ENCODE results near the gene SPOCK1. TPM values are rescaled to one million over a fixed set of nuclear protein-coding genes. Genes with fewer than 3 reads are reported as not detected.
"Not testable (repeated sequence)": the region's sequence is repeated elsewhere in the genome, so short reads cannot be mapped to it uniquely, and the experiment has no call there.

SPOCK1 gene
- total and polyA plus RNA-seq, 3 donors from 2014 or later: 63.8 to 111 (median 101) TPM

DNA sequence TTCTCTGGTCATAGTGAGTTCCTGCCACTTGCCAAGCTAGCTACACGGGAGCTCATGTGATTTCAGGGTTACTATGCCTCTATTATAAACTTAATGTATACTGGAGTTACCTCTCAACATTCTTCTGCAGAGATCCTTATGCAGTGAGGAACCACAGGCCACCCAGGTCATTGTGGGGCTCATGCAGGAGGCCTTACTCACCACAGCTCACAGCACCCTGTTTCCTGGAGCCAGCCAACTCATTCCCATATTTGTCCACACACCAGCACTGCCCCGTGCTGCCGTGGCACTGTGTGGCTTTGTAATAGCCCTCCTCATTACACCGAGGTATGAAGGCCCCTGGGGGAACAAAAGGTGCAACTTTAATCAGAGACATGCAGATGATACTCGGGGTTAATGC lies 520.0 kb downstream of the SPOCK1 start:
- TF ChIP-seq POLR2A (IDR thresholded peaks at IDR 0.05): no peak
- TF ChIP-seq, protein P1, sequence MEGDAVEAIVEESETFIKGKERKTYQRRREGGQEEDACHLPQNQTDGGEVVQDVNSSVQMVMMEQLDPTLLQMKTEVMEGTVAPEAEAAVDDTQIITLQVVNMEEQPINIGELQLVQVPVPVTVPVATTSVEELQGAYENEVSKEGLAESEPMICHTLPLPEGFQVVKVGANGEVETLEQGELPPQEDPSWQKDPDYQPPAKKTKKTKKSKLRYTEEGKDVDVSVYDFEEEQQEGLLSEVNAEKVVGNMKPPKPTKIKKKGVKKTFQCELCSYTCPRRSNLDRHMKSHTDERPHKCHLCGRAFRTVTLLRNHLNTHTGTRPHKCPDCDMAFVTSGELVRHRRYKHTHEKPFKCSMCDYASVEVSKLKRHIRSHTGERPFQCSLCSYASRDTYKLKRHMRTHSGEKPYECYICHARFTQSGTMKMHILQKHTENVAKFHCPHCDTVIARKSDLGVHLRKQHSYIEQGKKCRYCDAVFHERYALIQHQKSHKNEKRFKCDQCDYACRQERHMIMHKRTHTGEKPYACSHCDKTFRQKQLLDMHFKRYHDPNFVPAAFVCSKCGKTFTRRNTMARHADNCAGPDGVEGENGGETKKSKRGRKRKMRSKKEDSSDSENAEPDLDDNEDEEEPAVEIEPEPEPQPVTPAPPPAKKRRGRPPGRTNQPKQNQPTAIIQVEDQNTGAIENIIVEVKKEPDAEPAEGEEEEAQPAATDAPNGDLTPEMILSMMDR (IDR thresholded peaks at IDR 0.05): no peak
- H3K27ac ChIP-seq: no peak overlapping the region
- H3K4me1 ChIP-seq: no peaks in the 10 kb centered on the region
- no peak for DNase-seq
- H3K27me3 ChIP-seq: no peaks in the 10 kb centered on the region
- no peaks in the 10 kb centered on the region for H3K36me3 ChIP-seq (ENCODE audit: low read depth, missing control alignments)
- H3K4me3 ChIP-seq: no peak overlapping the region
- 81 to 82% methylated on average over 4 to 5 of the region's 5 CpGs for WGBS, 2 donors
- intact Hi-C loops (cut with DNase I; ENCODE audit: low total_unique reads): no loop called here
- no peaks in the 10 kb centered on the region for H3K9me3 ChIP-seq

DNA sequence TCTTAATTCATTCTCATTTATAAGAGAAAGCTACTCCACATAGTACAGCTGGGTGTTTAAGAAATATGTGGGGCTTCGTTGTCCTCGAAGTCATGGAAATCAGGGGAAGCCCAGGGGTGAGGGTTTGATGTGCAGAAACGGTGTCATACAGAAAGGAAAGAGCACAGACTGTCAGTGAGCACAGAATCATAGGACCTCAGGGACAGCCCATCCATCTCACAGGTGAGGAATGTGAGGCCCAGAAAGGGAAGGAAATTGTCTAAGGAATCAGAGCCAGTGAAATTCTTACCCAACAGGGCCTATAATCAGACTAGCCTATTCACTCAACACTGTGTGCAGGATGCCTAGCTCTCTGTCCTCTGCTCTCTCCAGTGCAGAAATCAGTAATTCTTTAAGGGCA lies 535.6 kb downstream of the SPOCK1 start:
- H3K27ac ChIP-seq: no peak overlapping the region
- 59 to 61% methylated on average over 3 of the region's 3 CpGs for WGBS, 2 donors
- H3K27me3 ChIP-seq: no peaks in the 10 kb centered on the region
- no peak overlapping the region for H3K4me3 ChIP-seq
- intact Hi-C loops (cut with DNase I; ENCODE audit: low total_unique reads): no loop called here
- no peaks in the 10 kb centered on the region for H3K4me1 ChIP-seq
- DNase-seq: no peak
- no peaks in the 10 kb centered on the region for H3K36me3 ChIP-seq (ENCODE audit: low read depth, missing control alignments)
- H3K9me3 ChIP-seq: no peaks in the 10 kb centered on the region
- TF ChIP-seq, protein P1 (IDR thresholded peaks at IDR 0.05): no peak
- no peak for TF ChIP-seq POLR2A (IDR thresholded peaks at IDR 0.05)

DNA sequence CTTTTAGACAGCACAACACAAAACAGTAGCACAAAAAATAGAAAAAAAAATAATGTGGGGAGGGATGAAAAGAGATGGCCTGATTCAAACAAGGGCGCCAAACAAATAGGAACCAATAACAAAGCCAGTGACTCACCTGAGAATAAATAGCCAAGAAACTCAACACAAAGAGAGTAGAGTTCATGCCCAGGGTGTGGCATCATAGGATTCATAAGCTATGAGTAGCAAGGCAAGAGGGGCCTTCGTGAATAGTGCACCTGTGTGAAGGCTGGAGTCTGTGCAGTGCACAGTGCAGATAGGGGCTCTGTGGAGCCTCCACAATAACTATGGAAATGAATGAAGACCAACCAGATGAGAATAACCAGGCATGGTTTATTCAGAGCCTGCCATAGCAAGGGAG lies 541.7 kb downstream of the SPOCK1 start:
- intact Hi-C loops (cut with DNase I; ENCODE audit: low total_unique reads): no loop called here
- no peaks in the 10 kb centered on the region for H3K9me3 ChIP-seq

DNA sequence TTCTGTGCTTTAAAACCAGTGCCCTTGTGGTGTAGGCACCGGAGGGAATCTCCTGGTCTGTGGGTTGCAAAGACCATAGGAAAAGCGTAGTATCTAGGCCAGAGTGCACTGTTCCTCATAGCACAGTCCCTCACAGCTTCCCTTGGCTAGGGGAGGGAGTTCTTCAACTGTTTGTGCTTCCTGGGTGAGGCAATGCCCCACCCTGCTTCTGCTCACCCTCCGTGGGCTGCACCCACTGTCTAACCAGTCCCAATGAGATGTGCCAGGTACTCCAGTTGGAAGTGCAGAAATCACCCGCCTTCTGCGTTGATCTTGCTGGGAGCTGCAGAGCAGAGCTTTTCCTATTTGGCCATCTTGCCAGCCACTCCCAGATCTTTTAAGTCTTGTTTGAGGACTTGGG lies 545.0 kb downstream of the SPOCK1 start:
- WGBS, 2 donors: 85% methylated on average over 5 of the region's 5 CpGs
- H3K27ac ChIP-seq; DNase-seq; H3K36me3 ChIP-seq (ENCODE audit: low read depth, missing control alignments); intact Hi-C loops (cut with DNase I; ENCODE audit: low total_unique reads); H3K4me1 ChIP-seq; H3K27me3 ChIP-seq; H3K9me3 ChIP-seq; H3K4me3 ChIP-seq: not testable (repeated sequence)

More for the DNA sequence above, 541.7 kb downstream of the SPOCK1 start:
- no peak for DNase-seq
- 89 to 95% methylated on average over 2 of the region's 2 CpGs for WGBS, 2 donors
- no peak overlapping the region for H3K4me3 ChIP-seq
- TF ChIP-seq POLR2A (IDR thresholded peaks at IDR 0.05): no peak
- TF ChIP-seq, protein P1 (IDR thresholded peaks at IDR 0.05): no peak
- no peaks in the 10 kb centered on the region for H3K4me1 ChIP-seq
- H3K27ac ChIP-seq: no peak overlapping the region
- H3K36me3 ChIP-seq (ENCODE audit: low read depth, missing control alignments): no peaks in the 10 kb centered on the region
- H3K27me3 ChIP-seq: no peaks in the 10 kb centered on the region

GRCh38 chr5:136953346-136954069 lies 545.6 kb downstream of the SPOCK1 start:
- H3K27ac ChIP-seq; H3K4me1 ChIP-seq; H3K9me3 ChIP-seq; H3K36me3 ChIP-seq (ENCODE audit: low read depth, missing control alignments); intact Hi-C loops (cut with DNase I; ENCODE audit: low total_unique reads); H3K4me3 ChIP-seq; DNase-seq; H3K27me3 ChIP-seq: not testable (repeated sequence)
- WGBS, 2 donors: 41 to 51% methylated on average over 5 to 7 of the region's 8 CpGs

DNA sequence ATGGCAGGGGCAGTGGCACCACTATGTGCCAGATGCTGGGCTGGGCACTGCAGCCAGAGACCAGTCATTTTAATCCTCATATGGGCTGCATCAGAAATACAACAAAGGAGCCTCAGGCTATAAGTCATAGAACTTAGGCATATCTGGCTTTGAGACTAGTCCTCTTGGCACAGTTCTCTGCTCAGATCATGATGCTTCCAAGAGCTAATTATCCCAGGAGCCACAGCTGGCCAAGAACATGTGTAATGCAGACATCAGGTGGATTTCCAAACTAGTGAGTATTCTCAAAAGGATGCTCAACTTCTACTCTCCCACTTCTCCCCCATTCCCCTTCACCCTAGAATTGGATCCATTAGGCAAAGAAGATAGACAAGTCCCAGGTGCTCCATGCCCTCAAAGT lies 571.6 kb downstream of the SPOCK1 start:
- Histone ChIP-seq H3K36me3 (ENCODE audit: low read depth, missing control alignments) (no peaks in the 10 kb centered on the region), H3K4me1 (no peaks in the 10 kb centered on the region), H3K27ac (no peak overlapping the region), H3K4me3 (no peak overlapping the region), H3K9me3 (no peaks in the 10 kb centered on the region), H3K27me3 (no peaks in the 10 kb centered on the region)
- intact Hi-C loops (cut with DNase I; ENCODE audit: low total_unique reads): no loop called here
- no peak for DNase-seq
- TF ChIP-seq, protein P1 (IDR thresholded peaks at IDR 0.05): no peak
- no peak for TF ChIP-seq POLR2A (IDR thresholded peaks at IDR 0.05)
